ENCODE results near the gene ITPK1. TPM values are rescaled to one million over a fixed set of nuclear protein-coding genes. Genes with fewer than 3 reads are reported as not detected.

The ITPK1 gene
- total RNA-seq, 3 donors from 2014 or later (not counting 1 experiment from before 2014, with no cell fraction given), result 73.2 to 74.8 (median 74.4) TPM

DNA sequence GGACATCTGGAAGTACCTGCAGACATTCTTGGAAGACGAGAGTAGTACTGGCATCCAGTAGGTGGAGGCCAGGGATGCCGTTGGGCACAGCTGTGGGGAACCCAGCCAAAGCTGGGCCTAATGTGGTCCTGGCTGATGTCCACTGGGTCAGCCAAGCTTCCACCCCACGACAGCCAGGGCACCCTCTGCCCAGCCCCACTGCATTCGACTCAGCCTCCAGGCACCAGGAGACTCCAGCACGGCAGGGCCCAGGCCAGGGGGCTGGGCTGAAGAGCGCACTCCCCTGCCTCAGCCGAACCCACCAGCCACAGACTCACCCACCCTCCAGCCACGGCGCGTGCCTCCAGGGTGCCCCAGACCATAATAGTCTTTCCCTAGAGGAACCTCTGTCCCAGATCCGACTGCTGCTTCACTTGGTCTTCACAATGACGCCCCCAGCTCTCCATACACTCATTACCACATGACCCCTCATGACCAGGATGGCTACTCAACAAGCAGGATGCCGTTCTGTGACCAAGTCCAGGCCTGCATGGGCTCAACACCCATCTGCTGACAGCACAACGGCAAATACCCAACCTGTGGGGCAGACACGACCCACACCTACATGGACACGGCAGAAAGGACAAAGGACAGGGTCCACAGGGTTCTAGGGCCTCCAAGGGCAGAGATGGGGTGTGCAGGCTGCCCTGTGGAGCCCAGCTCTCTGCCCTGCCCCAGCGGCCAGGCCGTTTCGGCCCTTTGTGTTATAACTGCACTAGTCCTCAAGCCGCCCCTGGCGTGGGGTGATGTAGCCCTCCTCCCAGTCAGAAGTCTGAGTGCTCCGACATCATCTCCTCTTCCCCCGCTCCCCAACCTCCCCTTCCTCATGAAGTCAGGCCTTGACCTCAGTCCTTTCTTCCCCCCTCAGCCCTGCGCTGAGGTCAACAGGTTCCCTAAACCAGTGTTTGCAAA is 22.8 kb downstream of the ITPK1 start:
- no peaks in the 10 kb centered on the region for H3K36me3 ChIP-seq (ENCODE audit: control insufficient read depth, insufficient read depth, low read length)
- no peaks in the 10 kb centered on the region for H3K27me3 ChIP-seq (ENCODE audit: control insufficient read depth, insufficient read depth, low read length)
- Mint-ChIP-seq H3K27ac (peak overlapping the region in 1 of 2 donors; percentile 79), H3K4me3 (no peak overlapping the region), H3K27me3 (ENCODE audit: low read depth in 2 of 2) (no peaks in the 10 kb centered on the region), H3K4me1 (peaks cover 52 to 92% of the 10 kb centered on the region in 2 donors), H3K36me3 (no peaks in the 10 kb centered on the region), H3K9me3 (no peaks in the 10 kb centered on the region)
- intact Hi-C loops (cut with micrococcal nuclease), result no loop called here
- H3K4me1 ChIP-seq (ENCODE audit: control insufficient read depth, insufficient read depth, low read length), result peaks cover 41% of the 10 kb centered on the region
- no peaks in the 10 kb centered on the region for H3K9me3 ChIP-seq (ENCODE audit: control insufficient read depth, insufficient read depth, low read length)
- H3K27ac ChIP-seq (ENCODE audit: low read length), result no peak overlapping the region
- no peak for TF ChIP-seq CTCF (IDR thresholded peaks at IDR 0.05)
- no peak overlapping the region for H3K4me3 ChIP-seq (ENCODE audit: low read length)
- no peak for ATAC-seq
- WGBS (ENCODE audit: insufficient coverage), result 94% methylated on average over 24 of the region's 24 CpGs
- no peak for DNase-seq

GRCh38 chr14:93091666-93092065 is 24.1 kb downstream of the ITPK1 start:
- Mint-ChIP-seq H3K4me1 (peaks cover 60 to 93% of the 10 kb centered on the region in 2 donors), H3K36me3 (no peaks in the 10 kb centered on the region), H3K27me3 (ENCODE audit: low read depth in 2 of 2) (no peaks in the 10 kb centered on the region), H3K9me3 (peaks cover 0 to 2% of the 10 kb centered on the region in 2 donors), H3K27ac (peak overlapping the region in 1 of 2 donors; percentile 79), H3K4me3 (no peak overlapping the region)
- Histone ChIP-seq H3K9me3 (ENCODE audit: control insufficient read depth, insufficient read depth, low read length) (no peaks in the 10 kb centered on the region), H3K27ac (ENCODE audit: low read length) (no peak overlapping the region), H3K4me3 (ENCODE audit: low read length) (no peak overlapping the region), H3K27me3 (ENCODE audit: control insufficient read depth, insufficient read depth, low read length) (no peaks in the 10 kb centered on the region), H3K4me1 (ENCODE audit: control insufficient read depth, insufficient read depth, low read length) (peaks cover 44% of the 10 kb centered on the region), H3K36me3 (ENCODE audit: control insufficient read depth, insufficient read depth, low read length) (no peaks in the 10 kb centered on the region)
- TF ChIP-seq CTCF (IDR thresholded peaks at IDR 0.05), result no peak
- 93% methylated on average over 8 of the region's 8 CpGs for WGBS (ENCODE audit: insufficient coverage)
- intact Hi-C loops (cut with micrococcal nuclease), result no loop called here
- DNase-seq (no peak), ATAC-seq (no peak)

DNA sequence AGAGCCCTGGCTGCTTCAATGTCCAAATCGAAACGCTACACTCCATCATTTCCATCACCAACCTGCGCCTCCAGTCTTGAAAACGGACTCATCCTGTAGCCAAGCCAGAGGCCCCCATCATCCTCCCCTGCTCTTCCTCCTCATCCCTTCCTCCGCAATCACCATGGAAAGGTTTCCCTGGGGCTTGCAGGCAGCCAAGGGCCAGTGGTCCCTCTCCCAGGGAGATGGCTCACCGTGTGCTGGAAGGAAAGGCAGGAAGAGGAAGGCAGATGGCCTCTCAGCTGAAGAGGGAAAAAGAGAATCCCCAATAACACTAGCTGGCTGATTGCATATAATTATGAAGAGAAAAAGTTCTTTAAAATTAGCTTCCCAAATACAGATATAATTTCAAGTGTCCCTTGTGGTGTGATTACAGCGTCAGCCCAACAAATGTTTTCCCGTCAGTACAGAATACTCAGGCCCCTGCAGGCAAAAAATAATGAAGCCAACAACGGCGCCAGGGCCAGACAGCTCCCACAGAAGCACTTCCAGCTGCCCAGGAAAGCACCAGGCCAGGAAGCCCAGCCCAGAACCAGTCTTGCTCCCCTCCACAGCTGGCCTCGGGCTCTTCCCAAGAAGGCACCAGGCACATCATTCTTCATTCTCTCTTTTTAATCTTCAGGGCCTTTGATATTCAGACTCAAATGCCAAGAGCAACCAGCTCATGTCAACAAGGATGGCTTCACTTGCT is 24.7 kb downstream of the ITPK1 start:
- no peak overlapping the region for H3K4me3 Mint-ChIP-seq

More for the DNA sequence above, 24.7 kb downstream of the ITPK1 start:
- Histone ChIP-seq H3K36me3 (ENCODE audit: control insufficient read depth, insufficient read depth, low read length) (no peaks in the 10 kb centered on the region), H3K27ac (ENCODE audit: low read length) (no peak overlapping the region), H3K9me3 (ENCODE audit: control insufficient read depth, insufficient read depth, low read length) (no peaks in the 10 kb centered on the region), H3K4me1 (ENCODE audit: control insufficient read depth, insufficient read depth, low read length) (peaks cover 47% of the 10 kb centered on the region), H3K4me3 (ENCODE audit: low read length) (no peak overlapping the region), H3K27me3 (ENCODE audit: control insufficient read depth, insufficient read depth, low read length) (no peaks in the 10 kb centered on the region)
- ATAC-seq (no peak), DNase-seq (no peak)
- Mint-ChIP-seq H3K27ac (peak overlapping the region; percentile 56 to 78), H3K36me3 (no peaks in the 10 kb centered on the region), H3K27me3 (ENCODE audit: low read depth in 2 of 2) (no peaks in the 10 kb centered on the region), H3K9me3 (peaks cover 0 to 2% of the 10 kb centered on the region in 2 donors), H3K4me1 (peaks cover 59 to 93% of the 10 kb centered on the region in 2 donors)
- intact Hi-C loops (cut with micrococcal nuclease), result no loop called here
- no peak for TF ChIP-seq CTCF (IDR thresholded peaks at IDR 0.05)
- 94% methylated on average over 10 of the region's 11 CpGs for WGBS (ENCODE audit: insufficient coverage)
